ENCODE results near the gene LRRC32.

Gene LRRC32

DNA sequence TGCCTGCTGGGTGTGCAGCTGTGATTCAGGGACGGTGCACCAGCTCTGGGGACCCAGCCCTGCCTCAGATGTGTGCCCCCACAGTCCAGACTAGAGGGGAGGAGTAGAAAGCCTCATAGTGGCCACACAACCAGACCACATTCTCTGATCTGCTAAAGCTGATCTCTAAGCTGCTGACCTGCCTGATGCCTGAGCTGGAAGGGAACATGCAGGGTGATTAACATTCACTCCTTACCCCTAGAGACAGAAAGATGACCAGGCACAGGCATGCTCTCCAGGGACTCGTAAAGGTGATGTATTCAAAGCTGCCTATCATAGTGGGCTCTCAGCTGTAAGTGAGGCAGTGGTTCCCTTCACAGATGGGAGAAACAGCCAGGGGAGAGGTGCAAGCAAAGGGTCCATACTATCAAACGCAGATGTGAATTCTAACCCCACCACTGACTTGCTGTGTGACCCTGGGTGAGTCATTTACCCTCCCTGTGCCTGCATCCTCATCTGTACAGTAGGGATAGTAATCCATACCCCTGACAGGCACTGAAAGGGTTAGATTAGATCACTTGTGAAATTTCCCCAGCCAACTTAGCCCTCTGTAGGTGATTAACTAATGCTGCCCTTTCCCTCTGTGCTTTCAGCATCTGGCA lies 29.0 kb upstream of the LRRC32 start:
- TF ChIP-seq ZFP3 (CRISPR knock-in tag; IDR thresholded peaks at IDR 0.05): no peak
- no peak for TF ChIP-seq ZNF70 (CRISPR knock-in tag; IDR thresholded peaks at IDR 0.05)
- TF ChIP-seq SNAI2 (CRISPR knock-in tag; IDR thresholded peaks at IDR 0.05): no peak
- ATAC-seq: no peak; the same call in 2 of the 3 replicates

DNA sequence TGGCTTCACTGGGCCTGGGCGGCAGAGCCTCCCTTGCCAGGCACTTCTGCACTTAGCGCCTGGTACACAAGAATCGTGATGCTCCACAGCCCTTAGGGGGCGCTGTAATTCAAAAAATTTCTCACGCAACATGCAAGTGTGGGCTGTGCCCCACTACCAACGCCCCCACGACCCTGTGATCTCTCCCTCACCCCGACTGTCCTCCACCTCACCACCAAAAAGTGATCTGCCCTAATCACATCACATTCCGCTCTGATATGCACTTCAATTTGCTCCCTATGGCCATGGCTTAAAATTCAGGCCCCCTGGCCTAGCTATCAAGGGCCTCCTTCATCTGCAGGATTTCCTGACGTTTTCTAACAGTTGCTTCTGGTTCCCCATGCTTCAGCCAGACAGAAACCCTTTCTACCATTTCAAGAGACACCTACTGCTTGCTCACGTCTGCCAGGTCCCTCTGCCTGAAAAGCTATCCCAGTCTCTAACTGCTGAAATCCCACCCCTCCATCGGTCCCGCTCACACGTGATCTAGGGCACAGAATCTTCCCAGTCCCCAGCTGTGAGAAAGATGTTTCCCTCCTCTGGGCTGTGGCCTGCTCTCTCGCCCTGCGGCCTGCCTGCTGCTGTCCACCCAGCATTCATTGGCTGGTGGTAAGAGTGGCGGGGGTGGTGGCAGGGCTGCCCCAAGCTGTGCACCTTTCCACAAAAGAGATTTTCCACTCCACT lies 27.9 kb upstream of the LRRC32 start:
- no peak for ATAC-seq
- TF ChIP-seq ZNF8 (CRISPR knock-in tag; IDR thresholded peaks at IDR 0.05) (no peak), ESRRG (CRISPR knock-in tag; IDR thresholded peaks at IDR 0.05) (no peak), ZNF565 (CRISPR knock-in tag; conservative IDR thresholded peaks at IDR 0.05; ENCODE audit: low read depth) (no peak), ZFP3 (CRISPR knock-in tag; IDR thresholded peaks at IDR 0.05) (no peak), TCF4 (CRISPR knock-in tag; IDR thresholded peaks at IDR 0.05; ENCODE audit: borderline replicate concordance) (no peak), ZFP30 (CRISPR knock-in tag; IDR thresholded peaks at IDR 0.05) (no peak), BACH2 (CRISPR knock-in tag; IDR thresholded peaks at IDR 0.05; ENCODE audit: borderline replicate concordance) (no peak)
- TF ChIP-seq, protein P1, sequence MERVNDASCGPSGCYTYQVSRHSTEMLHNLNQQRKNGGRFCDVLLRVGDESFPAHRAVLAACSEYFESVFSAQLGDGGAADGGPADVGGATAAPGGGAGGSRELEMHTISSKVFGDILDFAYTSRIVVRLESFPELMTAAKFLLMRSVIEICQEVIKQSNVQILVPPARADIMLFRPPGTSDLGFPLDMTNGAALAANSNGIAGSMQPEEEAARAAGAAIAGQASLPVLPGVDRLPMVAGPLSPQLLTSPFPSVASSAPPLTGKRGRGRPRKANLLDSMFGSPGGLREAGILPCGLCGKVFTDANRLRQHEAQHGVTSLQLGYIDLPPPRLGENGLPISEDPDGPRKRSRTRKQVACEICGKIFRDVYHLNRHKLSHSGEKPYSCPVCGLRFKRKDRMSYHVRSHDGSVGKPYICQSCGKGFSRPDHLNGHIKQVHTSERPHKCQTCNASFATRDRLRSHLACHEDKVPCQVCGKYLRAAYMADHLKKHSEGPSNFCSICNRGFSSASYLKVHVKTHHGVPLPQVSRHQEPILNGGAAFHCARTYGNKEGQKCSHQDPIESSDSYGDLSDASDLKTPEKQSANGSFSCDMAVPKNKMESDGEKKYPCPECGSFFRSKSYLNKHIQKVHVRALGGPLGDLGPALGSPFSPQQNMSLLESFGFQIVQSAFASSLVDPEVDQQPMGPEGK (CRISPR knock-in tag; IDR thresholded peaks at IDR 0.05; ENCODE audit: borderline replicate concordance): no peak
- TF ChIP-seq, protein P2, sequence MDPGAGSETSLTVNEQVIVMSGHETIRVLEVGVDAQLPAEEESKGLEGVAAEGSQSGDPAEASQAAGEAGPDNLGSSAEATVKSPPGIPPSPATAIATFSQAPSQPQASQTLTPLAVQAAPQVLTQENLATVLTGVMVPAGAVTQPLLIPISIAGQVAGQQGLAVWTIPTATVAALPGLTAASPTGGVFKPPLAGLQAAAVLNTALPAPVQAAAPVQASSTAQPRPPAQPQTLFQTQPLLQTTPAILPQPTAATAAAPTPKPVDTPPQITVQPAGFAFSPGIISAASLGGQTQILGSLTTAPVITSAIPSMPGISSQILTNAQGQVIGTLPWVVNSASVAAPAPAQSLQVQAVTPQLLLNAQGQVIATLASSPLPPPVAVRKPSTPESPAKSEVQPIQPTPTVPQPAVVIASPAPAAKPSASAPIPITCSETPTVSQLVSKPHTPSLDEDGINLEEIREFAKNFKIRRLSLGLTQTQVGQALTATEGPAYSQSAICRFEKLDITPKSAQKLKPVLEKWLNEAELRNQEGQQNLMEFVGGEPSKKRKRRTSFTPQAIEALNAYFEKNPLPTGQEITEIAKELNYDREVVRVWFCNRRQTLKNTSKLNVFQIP (CRISPR knock-in tag; IDR thresholded peaks at IDR 0.05; ENCODE audit: borderline replicate concordance, low read depth): no peak

DNA sequence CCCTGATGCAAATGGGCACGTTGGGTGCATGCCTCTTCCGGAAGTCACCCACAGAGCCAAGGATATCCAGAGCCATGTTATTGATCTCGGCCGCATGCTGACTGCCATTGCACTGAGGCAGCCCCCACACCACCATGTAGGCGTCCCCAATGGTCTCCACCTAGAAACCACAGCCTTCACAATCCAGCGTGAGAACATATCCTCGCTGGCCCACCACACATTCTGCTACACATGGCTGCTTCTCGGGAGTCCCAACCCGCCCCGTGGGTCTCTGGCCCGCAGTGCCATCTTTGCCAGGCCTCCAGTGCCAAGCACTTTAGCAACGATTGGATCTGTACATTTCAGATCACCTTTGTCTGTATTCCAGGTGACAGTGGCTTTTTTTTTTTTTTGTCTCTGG lies 26.2 kb upstream of the LRRC32 start:
- TF ChIP-seq ZFP30 (CRISPR knock-in tag; IDR thresholded peaks at IDR 0.05): no peak
- TF ChIP-seq OSR1 (CRISPR knock-in tag; IDR thresholded peaks at IDR 0.05): no peak
- no peak for TF ChIP-seq BACH2 (CRISPR knock-in tag; IDR thresholded peaks at IDR 0.05; ENCODE audit: borderline replicate concordance)
- no peak for TF ChIP-seq ESRRG (CRISPR knock-in tag; IDR thresholded peaks at IDR 0.05)
- no peak for TF ChIP-seq ZC3H10 (CRISPR knock-in tag; IDR thresholded peaks at IDR 0.05)
- TF ChIP-seq, protein P3, sequence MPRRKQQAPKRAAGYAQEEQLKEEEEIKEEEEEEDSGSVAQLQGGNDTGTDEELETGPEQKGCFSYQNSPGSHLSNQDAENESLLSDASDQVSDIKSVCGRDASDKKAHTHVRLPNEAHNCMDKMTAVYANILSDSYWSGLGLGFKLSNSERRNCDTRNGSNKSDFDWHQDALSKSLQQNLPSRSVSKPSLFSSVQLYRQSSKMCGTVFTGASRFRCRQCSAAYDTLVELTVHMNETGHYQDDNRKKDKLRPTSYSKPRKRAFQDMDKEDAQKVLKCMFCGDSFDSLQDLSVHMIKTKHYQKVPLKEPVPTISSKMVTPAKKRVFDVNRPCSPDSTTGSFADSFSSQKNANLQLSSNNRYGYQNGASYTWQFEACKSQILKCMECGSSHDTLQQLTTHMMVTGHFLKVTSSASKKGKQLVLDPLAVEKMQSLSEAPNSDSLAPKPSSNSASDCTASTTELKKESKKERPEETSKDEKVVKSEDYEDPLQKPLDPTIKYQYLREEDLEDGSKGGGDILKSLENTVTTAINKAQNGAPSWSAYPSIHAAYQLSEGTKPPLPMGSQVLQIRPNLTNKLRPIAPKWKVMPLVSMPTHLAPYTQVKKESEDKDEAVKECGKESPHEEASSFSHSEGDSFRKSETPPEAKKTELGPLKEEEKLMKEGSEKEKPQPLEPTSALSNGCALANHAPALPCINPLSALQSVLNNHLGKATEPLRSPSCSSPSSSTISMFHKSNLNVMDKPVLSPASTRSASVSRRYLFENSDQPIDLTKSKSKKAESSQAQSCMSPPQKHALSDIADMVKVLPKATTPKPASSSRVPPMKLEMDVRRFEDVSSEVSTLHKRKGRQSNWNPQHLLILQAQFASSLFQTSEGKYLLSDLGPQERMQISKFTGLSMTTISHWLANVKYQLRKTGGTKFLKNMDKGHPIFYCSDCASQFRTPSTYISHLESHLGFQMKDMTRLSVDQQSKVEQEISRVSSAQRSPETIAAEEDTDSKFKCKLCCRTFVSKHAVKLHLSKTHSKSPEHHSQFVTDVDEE (CRISPR knock-in tag; IDR thresholded peaks at IDR 0.05): no peak
- TF ChIP-seq ZFP3 (CRISPR knock-in tag; IDR thresholded peaks at IDR 0.05): no peak
- TF ChIP-seq ZNF70 (CRISPR knock-in tag; IDR thresholded peaks at IDR 0.05): no peak
- no peak for TF ChIP-seq TOX (CRISPR knock-in tag; IDR thresholded peaks at IDR 0.05; ENCODE audit: borderline replicate concordance)
- TF ChIP-seq ZNF565 (CRISPR knock-in tag; conservative IDR thresholded peaks at IDR 0.05; ENCODE audit: low read depth): no peak
- TF ChIP-seq, protein P2 (CRISPR knock-in tag; IDR thresholded peaks at IDR 0.05; ENCODE audit: borderline replicate concordance, low read depth): no peak
- no peak for TF ChIP-seq SNAI2 (CRISPR knock-in tag; IDR thresholded peaks at IDR 0.05)
- no peak for TF ChIP-seq PPARA (CRISPR knock-in tag; IDR thresholded peaks at IDR 0.05; ENCODE audit: borderline replicate concordance)
- TF ChIP-seq, protein P4, sequence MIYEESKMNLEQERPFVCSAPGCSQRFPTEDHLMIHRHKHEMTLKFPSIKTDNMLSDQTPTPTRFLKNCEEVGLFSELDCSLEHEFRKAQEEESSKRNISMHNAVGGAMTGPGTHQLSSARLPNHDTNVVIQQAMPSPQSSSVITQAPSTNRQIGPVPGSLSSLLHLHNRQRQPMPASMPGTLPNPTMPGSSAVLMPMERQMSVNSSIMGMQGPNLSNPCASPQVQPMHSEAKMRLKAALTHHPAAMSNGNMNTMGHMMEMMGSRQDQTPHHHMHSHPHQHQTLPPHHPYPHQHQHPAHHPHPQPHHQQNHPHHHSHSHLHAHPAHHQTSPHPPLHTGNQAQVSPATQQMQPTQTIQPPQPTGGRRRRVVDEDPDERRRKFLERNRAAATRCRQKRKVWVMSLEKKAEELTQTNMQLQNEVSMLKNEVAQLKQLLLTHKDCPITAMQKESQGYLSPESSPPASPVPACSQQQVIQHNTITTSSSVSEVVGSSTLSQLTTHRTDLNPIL (CRISPR knock-in tag; IDR thresholded peaks at IDR 0.05; ENCODE audit: low read depth): no peak
- no peak for TF ChIP-seq TCF4 (CRISPR knock-in tag; IDR thresholded peaks at IDR 0.05; ENCODE audit: borderline replicate concordance)
- TF ChIP-seq ZNF8 (CRISPR knock-in tag; IDR thresholded peaks at IDR 0.05): no peak
- no peak for ATAC-seq

All from SK-N-SH treated with all-trans-retinoic acid at 6 μM for 48 hours (cell line).